Measurements from ENCODE around the gene CT45A10. TPM values are rescaled to one million over a fixed set of nuclear protein-coding genes. Genes with fewer than 3 reads are reported as not detected.
"Not testable (repeated sequence)": the region's sequence is repeated elsewhere in the genome, so short reads cannot be mapped to it uniquely, and the experiment has no call there.

Gene CT45A10
- total RNA-seq, 1 donor from 2014 or later: not detected

GRCh38 chrX:135888230-135888629 is 5.0 kb downstream of the CT45A10 start:
- not testable (repeated sequence) for H3K27ac ChIP-seq (ENCODE audit: low read depth, low read length); H3K27me3 ChIP-seq (ENCODE audit: control insufficient read depth in 3 of 3, insufficient read depth in 3 of 3, low read length in 3 of 3); H3K4me1 ChIP-seq (ENCODE audit: control insufficient read depth in 3 of 3, insufficient read depth in 3 of 3, low read length in 3 of 3); H3K4me3 ChIP-seq (ENCODE audit: low read length in 3 of 3); H3K9ac ChIP-seq (ENCODE audit: low read depth in 1 of 3, low read length in 3 of 3); H3K36me3 ChIP-seq (ENCODE audit: control insufficient read depth in 3 of 3, insufficient read depth in 3 of 3, low read length in 3 of 3); H3K9me3 ChIP-seq (ENCODE audit: control insufficient read depth in 3 of 3, low read length in 3 of 3)

DNA sequence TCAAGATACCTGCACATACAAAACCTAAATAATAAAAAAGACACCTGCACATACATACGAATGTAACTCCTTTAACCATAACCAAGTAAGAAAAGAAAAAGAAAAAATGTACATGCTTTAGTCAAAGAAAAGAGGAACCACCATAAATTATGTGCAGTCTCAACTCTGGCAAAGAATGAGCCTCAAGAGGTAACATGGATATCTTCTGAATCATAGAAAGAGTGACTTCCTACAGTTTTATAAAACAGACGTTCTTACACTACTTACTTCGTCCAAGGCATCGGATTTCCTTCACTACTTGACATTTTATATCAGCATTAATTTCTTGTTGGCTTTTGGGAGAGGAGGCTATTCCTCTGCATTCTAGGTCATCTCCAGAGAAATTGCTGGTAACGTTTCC is 10.5 kb downstream of the CT45A10 start:
- H3K27ac ChIP-seq (ENCODE audit: low read depth, low read length); H3K36me3 ChIP-seq (ENCODE audit: control insufficient read depth in 3 of 3, insufficient read depth in 3 of 3, low read length in 3 of 3); H3K4me1 ChIP-seq (ENCODE audit: control insufficient read depth in 3 of 3, insufficient read depth in 3 of 3, low read length in 3 of 3); H3K9me3 ChIP-seq (ENCODE audit: control insufficient read depth in 3 of 3, low read length in 3 of 3); H3K4me3 ChIP-seq (ENCODE audit: low read length in 3 of 3); H3K27me3 ChIP-seq (ENCODE audit: control insufficient read depth in 3 of 3, insufficient read depth in 3 of 3, low read length in 3 of 3); H3K9ac ChIP-seq (ENCODE audit: low read depth in 1 of 3, low read length in 3 of 3): not testable (repeated sequence)

GRCh38 chrX:135871712-135872111 is 21.5 kb downstream of the CT45A10 start, which contains the start of gene CT45A9:
CT45A9 (minus strand) TSS chrX:135871812; CDS start chrX:135868061, 3,751 bp downstream.
- H3K27ac ChIP-seq (ENCODE audit: low read depth, low read length); H3K9me3 ChIP-seq (ENCODE audit: control insufficient read depth in 3 of 3, low read length in 3 of 3); H3K4me1 ChIP-seq (ENCODE audit: control insufficient read depth in 3 of 3, insufficient read depth in 3 of 3, low read length in 3 of 3); H3K36me3 ChIP-seq (ENCODE audit: control insufficient read depth in 3 of 3, insufficient read depth in 3 of 3, low read length in 3 of 3); H3K27me3 ChIP-seq (ENCODE audit: control insufficient read depth in 3 of 3, insufficient read depth in 3 of 3, low read length in 3 of 3); H3K9ac ChIP-seq (ENCODE audit: low read depth in 1 of 3, low read length in 3 of 3); H3K4me3 ChIP-seq (ENCODE audit: low read length in 3 of 3): not testable (repeated sequence)

- H3K4me1 ChIP-seq (ENCODE audit: control insufficient read depth in 3 of 3, insufficient read depth in 3 of 3, low read length in 3 of 3); H3K27me3 ChIP-seq (ENCODE audit: control insufficient read depth in 3 of 3, insufficient read depth in 3 of 3, low read length in 3 of 3); H3K27ac ChIP-seq (ENCODE audit: low read depth, low read length); H3K36me3 ChIP-seq (ENCODE audit: control insufficient read depth in 3 of 3, insufficient read depth in 3 of 3, low read length in 3 of 3); H3K9me3 ChIP-seq (ENCODE audit: control insufficient read depth in 3 of 3, low read length in 3 of 3); H3K4me3 ChIP-seq (ENCODE audit: low read length in 3 of 3); H3K9ac ChIP-seq (ENCODE audit: low read depth in 1 of 3, low read length in 3 of 3): not testable (repeated sequence)
These were observed 38.8 kb downstream of the CT45A10 start, which contains the start of gene CT45A8 for GRCh38 chrX:135854438-135854837. CT45A8 (minus strand) TSS chrX:135854538; CDS start chrX:135850783, 3,755 bp downstream.

DNA sequence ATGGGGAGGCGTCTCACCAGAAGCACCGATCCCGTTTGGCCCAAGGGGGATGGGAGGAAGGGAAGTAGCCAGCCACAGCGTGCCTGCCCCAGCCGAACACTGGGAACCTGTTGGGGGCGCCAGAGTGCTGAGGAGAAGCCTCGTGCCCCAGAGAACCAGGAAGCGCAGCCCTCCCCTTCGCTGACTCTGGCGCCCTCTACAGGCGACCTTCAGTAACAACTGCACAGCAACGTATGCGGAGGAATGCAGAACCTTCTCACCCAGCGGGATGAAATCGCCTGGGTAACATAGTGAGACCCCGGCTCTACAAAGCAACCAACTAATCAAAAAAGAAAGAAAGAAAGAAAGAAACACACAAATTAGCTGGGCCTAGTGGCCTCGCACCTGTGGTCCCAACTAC is 56.1 kb downstream of the CT45A10 start, which contains the start of gene CT45A7:
CT45A7 (minus strand) TSS at position 101 of the 400 bp plus-strand sequence. CDS start 3,747 bp downstream, outside the sequence.
- H3K9ac ChIP-seq (ENCODE audit: low read depth in 1 of 3, low read length in 3 of 3); H3K27me3 ChIP-seq (ENCODE audit: control insufficient read depth in 3 of 3, insufficient read depth in 3 of 3, low read length in 3 of 3); H3K4me3 ChIP-seq (ENCODE audit: low read length in 3 of 3); H3K4me1 ChIP-seq (ENCODE audit: control insufficient read depth in 3 of 3, insufficient read depth in 3 of 3, low read length in 3 of 3); H3K9me3 ChIP-seq (ENCODE audit: control insufficient read depth in 3 of 3, low read length in 3 of 3); H3K27ac ChIP-seq (ENCODE audit: low read depth, low read length); H3K36me3 ChIP-seq (ENCODE audit: control insufficient read depth in 3 of 3, insufficient read depth in 3 of 3, low read length in 3 of 3): not testable (repeated sequence)

Other genes with a start within 250 kb of the CT45A10 start
- gene CT45A1, start 179.8 kb downstream of the CT45A10 start, total RNA-seq: not detected
- not detected for gene CT45A3, start 125.3 kb downstream of the CT45A10 start, total RNA-seq
- gene CT45A5, start 107.9 kb downstream of the CT45A10 start, total RNA-seq: not detected
- gene CT45A6, start 90.7 kb downstream of the CT45A10 start, total RNA-seq: not detected
- gene CT45A2, start 73.4 kb downstream of the CT45A10 start, total RNA-seq: 0.52 TPM
- gene CT45A7, start 56.2 kb downstream of the CT45A10 start, total RNA-seq: not detected
- gene CT45A8, start 38.9 kb downstream of the CT45A10 start, total RNA-seq: not detected
- gene CT45A9, start 21.6 kb downstream of the CT45A10 start, total RNA-seq: not detected
- gene SAGE1, start 272 bp upstream of the CT45A10 start, total RNA-seq: not detected
- 11.0 TPM for gene MMGT1, start 80.5 kb upstream of the CT45A10 start, total RNA-seq
- gene SLC9A6, start 92.0 kb upstream of the CT45A10 start, total RNA-seq: 12.5 TPM